CD1c-positive myeloid dendritic cell (primary cell): Measurements from ENCODE around the gene PBOV1.

Experiments
- DNase-seq: peaks from one replicate; pipeline ENCODE4 v3.0.0-alpha.2; 2016; ENCODE audit errors: extremely low spot score

Gene PBOV1

GRCh38 chr6:138205437-138206094 lies 12.7 kb downstream of the PBOV1 start:
- DNase-seq: no peak

DNA sequence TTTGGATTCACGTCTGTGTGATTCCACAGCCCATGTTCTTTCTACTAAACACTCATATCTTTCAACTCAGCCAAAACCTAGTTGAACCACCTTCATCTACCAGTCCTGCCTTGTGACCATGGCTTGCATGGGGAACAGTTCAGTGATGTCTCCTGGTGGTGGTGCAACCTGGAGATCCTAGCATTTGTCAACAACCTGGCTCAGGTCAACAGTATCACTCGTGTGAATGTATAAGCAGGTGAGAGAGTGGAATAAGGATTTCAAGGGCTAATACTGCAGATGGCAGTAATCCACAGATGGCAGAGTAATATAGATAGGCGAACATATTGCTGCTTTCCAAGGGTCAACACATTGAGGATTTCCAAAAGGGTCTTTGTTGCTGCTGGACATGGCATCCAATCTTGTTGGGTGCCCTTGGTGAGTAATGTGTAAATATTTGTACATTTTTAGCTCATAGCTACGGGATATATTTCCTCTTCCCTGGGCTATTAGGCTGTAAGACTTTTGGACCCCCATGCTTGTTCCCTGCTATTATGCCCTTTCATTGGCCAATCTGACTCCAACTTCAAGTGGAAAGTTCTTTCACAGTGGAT lies 13.4 kb downstream of the PBOV1 start:
- no peak for DNase-seq

GRCh38 chr6:138204303-138204702 lies 14.0 kb downstream of the PBOV1 start:
- no peak for DNase-seq

DNA sequence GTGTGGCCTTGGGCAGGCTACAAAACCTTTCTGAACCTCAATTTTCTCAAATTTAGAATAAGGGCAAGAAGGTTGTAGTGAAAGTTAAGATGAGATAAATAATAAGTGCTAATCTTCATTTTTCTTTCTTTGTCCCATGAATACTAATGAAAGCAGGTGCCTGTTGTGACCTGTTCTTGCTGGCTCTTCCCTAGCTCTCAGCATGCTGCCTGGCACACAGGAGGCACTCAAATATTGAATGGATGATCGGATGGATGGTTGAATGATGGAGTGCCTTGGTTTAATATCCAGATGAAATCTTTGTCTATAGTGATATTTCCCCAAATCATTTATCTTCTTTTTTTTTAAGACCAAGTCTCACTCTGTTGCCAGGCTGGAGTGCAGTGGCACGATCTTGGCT lies 15.0 kb downstream of the PBOV1 start:
- no peak for DNase-seq

DNA sequence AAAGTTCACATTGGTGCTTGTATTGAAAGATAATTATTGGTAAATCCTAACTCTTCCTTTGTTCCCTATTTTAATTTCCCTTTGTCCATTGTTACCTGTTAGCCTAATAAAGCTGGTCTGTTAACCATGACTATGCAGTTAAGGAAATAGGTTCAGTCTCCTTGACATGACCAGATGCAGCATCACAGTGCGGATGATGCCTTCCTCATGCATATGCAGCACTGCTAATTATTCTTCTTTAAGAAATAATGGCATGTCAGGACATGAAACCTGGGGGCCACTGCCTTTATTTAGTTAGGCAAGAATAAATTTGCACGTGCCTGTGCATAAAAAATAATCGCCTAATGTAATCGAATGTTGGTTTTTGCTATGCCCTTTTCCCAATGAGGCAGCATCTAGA lies 16.5 kb downstream of the PBOV1 start:
- DNase-seq: no peak

DNA sequence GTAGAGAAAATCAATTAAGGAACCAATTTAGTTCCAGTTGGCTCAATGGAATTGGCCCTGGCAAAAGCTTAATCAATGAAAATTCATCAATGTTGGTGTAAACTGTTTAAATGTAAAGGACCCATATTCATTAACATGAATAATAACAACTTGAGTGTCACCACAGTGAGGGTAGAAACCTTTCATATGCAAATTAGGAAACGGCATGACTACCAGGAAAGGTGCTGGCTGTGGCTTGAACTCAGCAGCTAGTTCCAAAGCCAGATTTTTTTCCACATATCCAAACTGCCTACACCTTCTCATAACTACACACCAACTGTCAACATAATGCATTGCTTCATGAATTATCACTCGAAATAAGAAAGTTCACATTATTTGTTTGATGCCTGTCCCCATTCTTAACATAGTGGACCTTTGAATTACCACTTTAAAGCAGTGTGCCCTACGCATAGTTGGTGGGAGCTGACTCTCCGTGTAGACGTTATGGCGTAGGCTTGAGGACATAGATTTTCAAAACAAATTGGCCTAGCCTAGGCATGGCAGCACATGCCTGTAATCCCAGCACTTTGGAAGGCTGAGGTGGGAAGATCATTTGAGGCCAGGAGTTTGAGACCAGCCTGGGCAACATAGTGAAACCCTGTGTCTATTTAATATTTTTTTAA lies 19.7 kb downstream of the PBOV1 start:
- no peak for DNase-seq

GRCh38 chr6:138197570-138197969 lies 20.7 kb downstream of the PBOV1 start:
- no peak for DNase-seq

GRCh38 chr6:138196122-138196738 lies 22.1 kb downstream of the PBOV1 start:
- DNase-seq: no peak

DNA sequence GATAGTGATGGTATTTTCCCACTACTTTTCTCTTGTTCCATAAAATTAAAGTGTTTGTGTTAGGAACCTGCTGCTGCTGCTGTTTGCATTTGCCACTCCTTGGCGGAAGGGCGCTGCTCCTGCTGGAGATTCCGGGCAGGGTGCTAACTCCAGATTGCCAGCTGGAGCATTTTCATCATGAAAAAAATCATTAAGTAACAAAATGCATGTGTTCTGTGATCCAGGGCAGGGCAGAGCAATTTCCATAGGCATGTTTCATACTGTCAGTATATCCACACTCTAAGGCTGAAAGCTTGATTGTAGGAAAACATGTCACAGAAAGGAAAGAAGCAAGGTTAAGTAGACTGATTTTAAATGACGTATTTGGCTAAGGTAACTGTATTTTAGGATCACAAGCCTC lies 24.0 kb downstream of the PBOV1 start:
- DNase-seq: no peak

DNA sequence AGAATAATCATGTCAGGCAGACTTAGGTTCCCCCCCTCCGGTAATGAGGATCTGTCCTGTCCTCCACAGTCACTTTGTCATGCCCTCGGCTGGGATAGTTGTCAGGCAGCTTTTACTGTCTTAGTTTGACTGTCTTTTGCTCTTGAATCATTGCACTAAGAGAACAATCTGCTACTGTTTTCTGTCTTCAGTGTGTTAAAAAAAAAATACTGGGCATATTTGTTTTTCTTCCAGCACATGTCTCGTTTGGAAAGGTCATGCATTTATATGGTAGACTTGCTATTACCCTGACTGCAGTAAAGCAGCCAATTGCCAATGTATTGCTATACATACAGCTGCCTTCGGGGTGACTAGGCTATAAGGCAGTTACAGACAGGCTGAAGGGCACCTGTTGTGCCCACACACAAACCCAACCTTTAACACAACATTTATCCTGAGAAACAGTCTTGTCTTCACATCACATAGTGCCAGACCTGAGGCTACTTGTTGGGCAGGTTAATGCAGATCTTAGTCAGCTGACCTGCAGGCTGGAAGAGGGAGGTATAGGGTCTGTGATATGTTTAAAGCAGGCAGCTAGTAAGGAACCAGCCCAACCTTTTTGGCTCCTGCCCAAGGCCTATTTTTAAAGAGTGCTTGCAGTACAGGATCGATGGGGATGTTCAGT lies 29.9 kb downstream of the PBOV1 start:
- DNase-seq: no peak

DNA sequence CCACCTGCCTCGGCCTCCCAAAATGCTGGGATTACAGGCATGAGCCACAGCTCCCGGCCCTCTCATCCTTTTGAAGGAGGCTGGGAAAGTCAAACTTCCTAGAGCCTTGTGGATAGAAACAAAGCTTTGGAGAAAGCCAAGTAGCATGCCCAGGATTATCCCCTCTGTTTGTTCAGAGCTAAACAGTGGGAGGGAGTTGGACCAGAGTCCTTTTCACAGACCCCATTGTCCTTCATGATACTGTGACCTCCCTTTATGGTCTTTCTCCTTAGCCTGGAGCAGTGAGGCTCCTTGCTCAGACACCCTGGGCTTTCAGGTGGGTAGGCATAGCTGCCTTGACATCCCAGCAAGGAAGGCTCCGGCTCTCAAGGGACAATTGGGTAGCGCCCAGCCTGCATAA lies 31.1 kb downstream of the PBOV1 start:
- DNase-seq: no peak

DNA sequence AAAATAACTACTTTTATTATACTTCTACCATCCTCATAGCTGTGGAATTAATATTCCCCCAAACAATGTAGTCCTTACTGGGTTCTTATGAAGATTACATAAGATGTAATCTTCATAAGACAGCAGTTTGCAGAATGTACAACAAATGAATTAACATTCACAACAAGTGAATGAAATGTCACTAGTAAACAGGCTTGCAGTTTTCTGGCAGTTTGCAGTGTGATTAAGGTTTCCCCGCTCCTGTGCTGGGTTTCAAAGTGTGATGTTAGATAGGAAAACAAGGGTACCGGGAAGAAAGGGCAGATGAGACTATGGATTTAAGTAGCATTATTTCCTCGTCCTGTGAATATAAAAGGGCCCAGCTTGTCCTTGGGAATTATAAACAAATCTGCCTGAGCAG lies 34.1 kb downstream of the PBOV1 start:
- DNase-seq: no peak

DNA sequence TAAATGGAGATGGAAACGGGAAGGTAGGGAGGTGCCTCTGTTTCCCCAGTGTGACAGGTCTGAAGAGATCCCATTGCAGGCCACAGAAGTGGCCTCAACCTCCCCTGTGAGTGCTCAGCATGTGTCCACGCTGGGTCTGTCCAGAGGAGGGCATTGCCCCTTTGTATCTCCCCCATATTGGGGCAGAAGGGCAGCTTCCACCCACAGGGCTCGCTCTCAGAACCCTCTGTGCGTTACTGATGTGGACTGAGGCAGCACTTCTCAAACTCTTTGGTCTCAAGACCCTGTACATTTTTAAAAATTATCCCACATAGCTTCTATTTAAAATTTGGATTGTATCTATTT lies 34.5 kb downstream of the PBOV1 start:
- no peak for DNase-seq

GRCh38 chr6:138182939-138183789 lies 35.1 kb downstream of the PBOV1 start:
- DNase-seq: no peak

- DNase-seq: no peak
Measured at GRCh38 chr6:138176652-138177232, 41.5 kb downstream of the PBOV1 start.

GRCh38 chr6:138175596-138175995 lies 42.7 kb downstream of the PBOV1 start:
- no peak for DNase-seq
